WTC11 (cell line): Measurements from ENCODE around the gene MTA3. TPM values are rescaled to one million over a fixed set of nuclear protein-coding genes. Genes with fewer than 3 reads are reported as not detected.

Experiments
- ATAC-seq: fragments of 200-7000 bp; cut with Tn5 transposase; 2 replicates; pipeline ENCODE4 v1.10.0; 2021; ENCODE audit warnings: mild to moderate bottlenecking, moderate library complexity
- CTCF ChIA-PET: fragments of 300-600 bp; sonication (Branson Sonifier 250); formaldehyde crosslinking; loops from one replicate; lab custom pipeline; 2021; ENCODE audit warnings: antibody characterized with exemption; lab: Charles Lee
- POLR2A ChIA-PET: fragments of 350-600 bp; sonication (Branson Sonifier 250); formaldehyde crosslinking; loops from one replicate; lab custom pipeline; 2021; ENCODE audit warnings: antibody characterized with exemption; lab: Charles Lee
- DNase-seq: peaks from one replicate; pipeline ENCODE4 v3.0.0; 2021; ENCODE audit warnings: low spot score
- H3K27ac Mint-ChIP-seq: 2 replicates; pipeline ENCODE4 v1.8.0; 2021; ENCODE audit warnings: mixed read lengths
- H3K27me3 Mint-ChIP-seq: 2 replicates; pipeline ENCODE4 v1.8.0; 2021; ENCODE audit warnings: low read depth, mild to moderate bottlenecking, moderate library complexity, mixed read lengths
- H3K36me3 Mint-ChIP-seq: 2 replicates; pipeline ENCODE4 v1.8.0; 2021; ENCODE audit warnings: mixed read lengths
- H3K4me1 Mint-ChIP-seq: 2 replicates; pipeline ENCODE4 v1.8.0; 2022; ENCODE audit warnings: mixed read lengths
- H3K4me3 Mint-ChIP-seq: 2 replicates; pipeline ENCODE4 v1.8.0; 2021; ENCODE audit warnings: mild to moderate bottlenecking, moderate library complexity, mixed read lengths
- H3K9me3 Mint-ChIP-seq: 2 replicates; pipeline ENCODE4 v1.8.0; 2021; ENCODE audit warnings: mixed read lengths
- ATF1 ChIP-seq: sonication (generic); formaldehyde crosslinking; IDR thresholded peaks from 2 replicates; pipeline ENCODE4 v1.8.1; 2023; ENCODE audit warnings: mild to moderate bottlenecking, moderate library complexity, missing genetic modification reagents
- EMX1 ChIP-seq: fragments of 250-450 bp; sonication (Bioruptor Pico); IDR thresholded peaks from 2 replicates; pipeline ENCODE4 v1.8.0; 2021; ENCODE audit warnings: mild to moderate bottlenecking
- ESRRA ChIP-seq: sonication (generic); formaldehyde crosslinking; IDR thresholded peaks from 2 replicates; pipeline ENCODE4 v1.8.1; 2022; ENCODE audit warnings: mild to moderate bottlenecking, missing genetic modification reagents, borderline replicate concordance
- ETV6 ChIP-seq: sonication (generic); formaldehyde crosslinking; IDR thresholded peaks from 2 replicates; pipeline ENCODE4 v1.8.1; 2022; ENCODE audit warnings: mild to moderate bottlenecking, missing genetic modification reagents
- FOXJ3 ChIP-seq: sonication (generic); formaldehyde crosslinking; IDR thresholded peaks from 2 replicates; pipeline ENCODE4 v1.9.0; 2021; ENCODE audit warnings: missing genetic modification reagents, mild to moderate bottlenecking, borderline replicate concordance
- GABPB1 ChIP-seq: sonication (generic); formaldehyde crosslinking; IDR thresholded peaks from 2 replicates; pipeline ENCODE4 v1.8.1; 2023; ENCODE audit warnings: mild to moderate bottlenecking, missing genetic modification reagents
- GTF2I ChIP-seq: fragments of 250-450 bp; sonication (Bioruptor Pico); conservative IDR thresholded peaks from 2 replicates; pipeline ENCODE4 v1.4.0; 2021; ENCODE audit warnings: mild to moderate bottlenecking
- NFATC4 ChIP-seq: fragments of 250-450 bp; sonication (Bioruptor Pico); IDR thresholded peaks from 2 replicates; pipeline ENCODE4 v1.9.0; 2021; ENCODE audit warnings: mild to moderate bottlenecking
- SMAD4 ChIP-seq: sonication (generic); formaldehyde crosslinking; IDR thresholded peaks from 2 replicates; pipeline ENCODE4 v1.8.0; 2022; ENCODE audit warnings: mild to moderate bottlenecking, missing genetic modification reagents
- ZBTB21 ChIP-seq: sonication (generic); formaldehyde crosslinking; IDR thresholded peaks from 2 replicates; pipeline ENCODE4 v1.8.1; 2023; ENCODE audit warnings: mild to moderate bottlenecking, missing genetic modification reagents, borderline replicate concordance
- ZNF121 ChIP-seq: sonication (generic); formaldehyde crosslinking; IDR thresholded peaks from 2 replicates; pipeline ENCODE4 v1.8.0; 2023; ENCODE audit warnings: missing genetic modification reagents
- ZNF263 ChIP-seq: sonication (generic); formaldehyde crosslinking; IDR thresholded peaks from 2 replicates; pipeline ENCODE4 v1.8.1; 2022; ENCODE audit warnings: low read depth, mild to moderate bottlenecking, moderate library complexity, missing genetic modification reagents
- ZNF416 ChIP-seq: fragments of 250-450 bp; sonication (Bioruptor Pico); IDR thresholded peaks from 2 replicates; pipeline ENCODE4 v1.9.0; 2021; ENCODE audit warnings: mild to moderate bottlenecking, inconsistent platforms
- total RNA-seq: library from RNA; stranded (reverse); gene quantifications from 3 replicates; pipeline ENCODE4 v1.2.3, GENCODE V29; 2021
- TF ChIP-seq, protein P1 (sequence below): sonication (generic); formaldehyde crosslinking; IDR thresholded peaks from 2 replicates; pipeline ENCODE4 v1.8.1; 2023; ENCODE audit warnings: mild to moderate bottlenecking, missing genetic modification reagents, moderate library complexity
- TF ChIP-seq, protein P2 (sequence below): sonication (generic); formaldehyde crosslinking; IDR thresholded peaks from 2 replicates; pipeline ENCODE4 v1.8.0; 2022; ENCODE audit warnings: missing genetic modification reagents
- TF ChIP-seq, protein P3 (sequence below): sonication (generic); formaldehyde crosslinking; IDR thresholded peaks from 2 replicates; pipeline ENCODE4 v1.8.1; 2023; ENCODE audit warnings: mild to moderate bottlenecking, moderate library complexity, missing genetic modification reagents
- TF ChIP-seq, protein P4 (sequence below): sonication (generic); formaldehyde crosslinking; IDR thresholded peaks from 2 replicates; pipeline ENCODE4 v1.8.1; 2023; ENCODE audit warnings: mild to moderate bottlenecking, missing genetic modification reagents, moderate library complexity
- TF ChIP-seq, protein P5 (sequence below): sonication (generic); formaldehyde crosslinking; IDR thresholded peaks from 2 replicates; pipeline ENCODE4 v1.8.1; 2023; ENCODE audit warnings: mild to moderate bottlenecking, missing genetic modification reagents, borderline replicate concordance
- TF ChIP-seq, protein P6 (sequence below): fragments of 250-450 bp; sonication (Bioruptor Pico); conservative IDR thresholded peaks from 2 replicates; pipeline ENCODE4 v1.9.0; 2021; ENCODE audit warnings: mild to moderate bottlenecking

The MTA3 gene
- total RNA-seq, 1 experiment from 2014 or later: 153 TPM

DNA sequence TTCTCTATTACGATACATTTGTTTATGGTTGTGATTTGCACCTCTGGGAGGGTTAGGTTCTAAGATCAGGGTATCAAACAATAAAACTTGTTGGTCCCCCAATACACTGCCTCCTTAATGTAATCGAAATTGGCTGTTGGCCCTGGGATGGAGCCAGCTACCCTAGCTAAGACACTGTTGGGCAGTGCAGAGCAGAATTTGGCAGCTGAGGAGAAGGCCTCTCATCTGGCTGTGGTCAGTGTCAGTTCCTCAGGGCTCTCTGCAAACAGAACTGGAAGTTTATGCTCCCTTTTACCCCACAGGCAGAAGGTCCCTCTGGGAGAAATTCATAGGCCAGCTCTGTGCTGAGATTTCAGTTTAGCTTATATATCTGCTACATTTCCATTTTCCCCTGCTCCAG lies 232.5 kb downstream of the MTA3 start:
- no peak overlapping the region for H3K4me3 Mint-ChIP-seq
- CTCF ChIA-PET: interaction anchor here (1.0 to 1.9 kb wide), 4 partner anchors 9 to 14 kb away, joined by 4 to 10 read pairs (median 6); no protein-coding TSS in a partner anchor
- no peak overlapping the region for H3K27ac Mint-ChIP-seq
- ATAC-seq (no peak), DNase-seq (no peak)
- 0 out of 2 replicates have a peak, but pooled peaks cover 3% of the 10 kb centered on the region for H3K36me3 Mint-ChIP-seq
- H3K4me1 Mint-ChIP-seq: peaks cover 8% of the 10 kb centered on the region; the same call in 1 of the 2 replicates
- POLR2A ChIA-PET: interaction anchor here (1.2 kb wide), 1 partner anchor 9 kb away, joined by 4 read pairs; no protein-coding TSS in a partner anchor
- TF ChIP-seq EMX1 (CRISPR knock-in tag): no peak
- no peak for TF ChIP-seq ATF1 (CRISPR knock-in tag)
- no peak for TF ChIP-seq ZNF121
- TF ChIP-seq, protein P1, sequence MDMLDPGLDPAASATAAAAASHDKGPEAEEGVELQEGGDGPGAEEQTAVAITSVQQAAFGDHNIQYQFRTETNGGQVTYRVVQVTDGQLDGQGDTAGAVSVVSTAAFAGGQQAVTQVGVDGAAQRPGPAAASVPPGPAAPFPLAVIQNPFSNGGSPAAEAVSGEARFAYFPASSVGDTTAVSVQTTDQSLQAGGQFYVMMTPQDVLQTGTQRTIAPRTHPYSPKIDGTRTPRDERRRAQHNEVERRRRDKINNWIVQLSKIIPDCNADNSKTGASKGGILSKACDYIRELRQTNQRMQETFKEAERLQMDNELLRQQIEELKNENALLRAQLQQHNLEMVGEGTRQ (CRISPR knock-in tag): no peak
- TF ChIP-seq, protein P2, sequence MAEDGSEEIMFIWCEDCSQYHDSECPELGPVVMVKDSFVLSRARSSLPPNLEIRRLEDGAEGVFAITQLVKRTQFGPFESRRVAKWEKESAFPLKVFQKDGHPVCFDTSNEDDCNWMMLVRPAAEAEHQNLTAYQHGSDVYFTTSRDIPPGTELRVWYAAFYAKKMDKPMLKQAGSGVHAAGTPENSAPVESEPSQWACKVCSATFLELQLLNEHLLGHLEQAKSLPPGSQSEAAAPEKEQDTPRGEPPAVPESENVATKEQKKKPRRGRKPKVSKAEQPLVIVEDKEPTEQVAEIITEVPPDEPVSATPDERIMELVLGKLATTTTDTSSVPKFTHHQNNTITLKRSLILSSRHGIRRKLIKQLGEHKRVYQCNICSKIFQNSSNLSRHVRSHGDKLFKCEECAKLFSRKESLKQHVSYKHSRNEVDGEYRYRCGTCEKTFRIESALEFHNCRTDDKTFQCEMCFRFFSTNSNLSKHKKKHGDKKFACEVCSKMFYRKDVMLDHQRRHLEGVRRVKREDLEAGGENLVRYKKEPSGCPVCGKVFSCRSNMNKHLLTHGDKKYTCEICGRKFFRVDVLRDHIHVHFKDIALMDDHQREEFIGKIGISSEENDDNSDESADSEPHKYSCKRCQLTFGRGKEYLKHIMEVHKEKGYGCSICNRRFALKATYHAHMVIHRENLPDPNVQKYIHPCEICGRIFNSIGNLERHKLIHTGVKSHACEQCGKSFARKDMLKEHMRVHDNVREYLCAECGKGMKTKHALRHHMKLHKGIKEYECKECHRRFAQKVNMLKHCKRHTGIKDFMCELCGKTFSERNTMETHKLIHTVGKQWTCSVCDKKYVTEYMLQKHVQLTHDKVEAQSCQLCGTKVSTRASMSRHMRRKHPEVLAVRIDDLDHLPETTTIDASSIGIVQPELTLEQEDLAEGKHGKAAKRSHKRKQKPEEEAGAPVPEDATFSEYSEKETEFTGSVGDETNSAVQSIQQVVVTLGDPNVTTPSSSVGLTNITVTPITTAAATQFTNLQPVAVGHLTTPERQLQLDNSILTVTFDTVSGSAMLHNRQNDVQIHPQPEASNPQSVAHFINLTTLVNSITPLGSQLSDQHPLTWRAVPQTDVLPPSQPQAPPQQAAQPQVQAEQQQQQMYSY (CRISPR knock-in tag): no peak
- TF ChIP-seq NFATC4 (CRISPR knock-in tag): no peak
- H3K27me3 Mint-ChIP-seq: 0 out of 2 replicates have a peak, but pooled peaks cover 3% of the 10 kb centered on the region
- H3K9me3 Mint-ChIP-seq: peaks cover 7% of the 10 kb centered on the region

DNA sequence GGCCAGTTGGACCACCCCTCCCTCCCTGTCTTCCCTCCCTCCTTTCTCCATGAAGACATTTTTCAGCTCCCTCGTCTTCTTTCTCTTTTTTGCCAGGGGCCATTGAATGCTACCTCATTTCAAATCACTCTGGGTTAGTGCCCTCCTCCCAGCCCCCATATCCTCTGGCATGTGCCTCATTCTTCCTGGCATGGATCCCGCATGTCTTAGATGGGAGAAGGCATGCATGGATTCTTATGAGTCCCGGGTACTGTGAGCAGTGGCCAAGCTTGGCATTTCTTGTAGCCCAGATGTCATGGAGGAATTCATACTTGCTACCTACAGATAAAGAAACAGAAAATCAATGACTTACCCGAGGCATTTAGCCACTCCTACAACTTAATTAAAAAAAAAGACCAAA lies 232.9 kb downstream of the MTA3 start:
- Mint-ChIP-seq H3K9me3 (peaks cover 7% of the 10 kb centered on the region), H3K27me3 (0 out of 2 replicates have a peak, but pooled peaks cover 3% of the 10 kb centered on the region), H3K4me3 (no peak overlapping the region), H3K36me3 (0 out of 2 replicates have a peak, but pooled peaks cover 3% of the 10 kb centered on the region), H3K4me1 (peaks cover 6% of the 10 kb centered on the region; the same call in 1 of the 2 replicates), H3K27ac (no peak overlapping the region)
- DNase-seq (no peak), ATAC-seq (no peak)
- ChIA-PET POLR2A (no interaction called here), CTCF (interaction anchor here (1.5 to 1.9 kb wide), 3 partner anchors 8 to 12 kb away, joined by 4 to 10 read pairs (median 5); no protein-coding TSS in a partner anchor)
- TF ChIP-seq ETV6 (CRISPR knock-in tag) (no peak), FOXJ3 (CRISPR knock-in tag) (no peak), GTF2I (CRISPR knock-in tag) (no peak), ZBTB21 (CRISPR knock-in tag) (no peak)
- TF ChIP-seq, protein P3, sequence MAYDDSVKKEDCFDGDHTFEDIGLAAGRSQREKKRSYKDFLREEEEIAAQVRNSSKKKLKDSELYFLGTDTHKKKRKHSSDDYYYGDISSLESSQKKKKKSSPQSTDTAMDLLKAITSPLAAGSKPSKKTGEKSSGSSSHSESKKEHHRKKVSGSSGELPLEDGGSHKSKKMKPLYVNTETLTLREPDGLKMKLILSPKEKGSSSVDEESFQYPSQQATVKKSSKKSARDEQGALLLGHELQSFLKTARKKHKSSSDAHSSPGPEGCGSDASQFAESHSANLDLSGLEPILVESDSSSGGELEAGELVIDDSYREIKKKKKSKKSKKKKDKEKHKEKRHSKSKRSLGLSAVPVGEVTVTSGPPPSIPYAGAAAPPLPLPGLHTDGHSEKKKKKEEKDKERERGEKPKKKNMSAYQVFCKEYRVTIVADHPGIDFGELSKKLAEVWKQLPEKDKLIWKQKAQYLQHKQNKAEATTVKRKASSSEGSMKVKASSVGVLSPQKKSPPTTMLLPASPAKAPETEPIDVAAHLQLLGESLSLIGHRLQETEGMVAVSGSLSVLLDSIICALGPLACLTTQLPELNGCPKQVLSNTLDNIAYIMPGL (CRISPR knock-in tag): no peak
- TF ChIP-seq, protein P4, sequence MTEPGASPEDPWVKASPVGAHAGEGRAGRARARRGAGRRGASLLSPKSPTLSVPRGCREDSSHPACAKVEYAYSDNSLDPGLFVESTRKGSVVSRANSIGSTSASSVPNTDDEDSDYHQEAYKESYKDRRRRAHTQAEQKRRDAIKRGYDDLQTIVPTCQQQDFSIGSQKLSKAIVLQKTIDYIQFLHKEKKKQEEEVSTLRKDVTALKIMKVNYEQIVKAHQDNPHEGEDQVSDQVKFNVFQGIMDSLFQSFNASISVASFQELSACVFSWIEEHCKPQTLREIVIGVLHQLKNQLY (CRISPR knock-in tag): no peak

DNA sequence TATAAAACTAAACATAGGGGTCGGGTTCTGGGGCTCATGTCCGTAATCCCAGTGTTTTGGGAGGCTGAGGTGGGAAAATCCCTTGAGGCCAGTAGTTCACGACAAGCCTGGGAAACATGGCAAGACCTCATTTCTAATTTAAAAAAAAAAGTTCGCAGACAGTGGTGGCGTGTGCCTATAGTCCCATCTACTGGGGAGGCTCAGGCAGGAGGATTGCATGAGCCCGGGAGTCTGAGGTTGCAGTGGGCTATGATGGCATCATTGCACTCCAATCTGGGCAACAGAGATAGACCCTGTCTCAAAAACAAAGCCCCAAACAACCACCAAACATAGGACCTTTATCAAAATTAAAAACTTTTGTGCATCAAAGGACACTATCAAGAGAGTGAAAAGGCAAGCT lies 233.7 kb downstream of the MTA3 start:
- no peak for TF ChIP-seq GABPB1 (CRISPR knock-in tag)
- TF ChIP-seq, protein P5, sequence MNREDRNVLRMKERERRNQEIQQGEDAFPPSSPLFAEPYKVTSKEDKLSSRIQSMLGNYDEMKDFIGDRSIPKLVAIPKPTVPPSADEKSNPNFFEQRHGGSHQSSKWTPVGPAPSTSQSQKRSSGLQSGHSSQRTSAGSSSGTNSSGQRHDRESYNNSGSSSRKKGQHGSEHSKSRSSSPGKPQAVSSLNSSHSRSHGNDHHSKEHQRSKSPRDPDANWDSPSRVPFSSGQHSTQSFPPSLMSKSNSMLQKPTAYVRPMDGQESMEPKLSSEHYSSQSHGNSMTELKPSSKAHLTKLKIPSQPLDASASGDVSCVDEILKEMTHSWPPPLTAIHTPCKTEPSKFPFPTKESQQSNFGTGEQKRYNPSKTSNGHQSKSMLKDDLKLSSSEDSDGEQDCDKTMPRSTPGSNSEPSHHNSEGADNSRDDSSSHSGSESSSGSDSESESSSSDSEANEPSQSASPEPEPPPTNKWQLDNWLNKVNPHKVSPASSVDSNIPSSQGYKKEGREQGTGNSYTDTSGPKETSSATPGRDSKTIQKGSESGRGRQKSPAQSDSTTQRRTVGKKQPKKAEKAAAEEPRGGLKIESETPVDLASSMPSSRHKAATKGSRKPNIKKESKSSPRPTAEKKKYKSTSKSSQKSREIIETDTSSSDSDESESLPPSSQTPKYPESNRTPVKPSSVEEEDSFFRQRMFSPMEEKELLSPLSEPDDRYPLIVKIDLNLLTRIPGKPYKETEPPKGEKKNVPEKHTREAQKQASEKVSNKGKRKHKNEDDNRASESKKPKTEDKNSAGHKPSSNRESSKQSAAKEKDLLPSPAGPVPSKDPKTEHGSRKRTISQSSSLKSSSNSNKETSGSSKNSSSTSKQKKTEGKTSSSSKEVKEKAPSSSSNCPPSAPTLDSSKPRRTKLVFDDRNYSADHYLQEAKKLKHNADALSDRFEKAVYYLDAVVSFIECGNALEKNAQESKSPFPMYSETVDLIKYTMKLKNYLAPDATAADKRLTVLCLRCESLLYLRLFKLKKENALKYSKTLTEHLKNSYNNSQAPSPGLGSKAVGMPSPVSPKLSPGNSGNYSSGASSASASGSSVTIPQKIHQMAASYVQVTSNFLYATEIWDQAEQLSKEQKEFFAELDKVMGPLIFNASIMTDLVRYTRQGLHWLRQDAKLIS (CRISPR knock-in tag): no peak
- TF ChIP-seq, protein P6, sequence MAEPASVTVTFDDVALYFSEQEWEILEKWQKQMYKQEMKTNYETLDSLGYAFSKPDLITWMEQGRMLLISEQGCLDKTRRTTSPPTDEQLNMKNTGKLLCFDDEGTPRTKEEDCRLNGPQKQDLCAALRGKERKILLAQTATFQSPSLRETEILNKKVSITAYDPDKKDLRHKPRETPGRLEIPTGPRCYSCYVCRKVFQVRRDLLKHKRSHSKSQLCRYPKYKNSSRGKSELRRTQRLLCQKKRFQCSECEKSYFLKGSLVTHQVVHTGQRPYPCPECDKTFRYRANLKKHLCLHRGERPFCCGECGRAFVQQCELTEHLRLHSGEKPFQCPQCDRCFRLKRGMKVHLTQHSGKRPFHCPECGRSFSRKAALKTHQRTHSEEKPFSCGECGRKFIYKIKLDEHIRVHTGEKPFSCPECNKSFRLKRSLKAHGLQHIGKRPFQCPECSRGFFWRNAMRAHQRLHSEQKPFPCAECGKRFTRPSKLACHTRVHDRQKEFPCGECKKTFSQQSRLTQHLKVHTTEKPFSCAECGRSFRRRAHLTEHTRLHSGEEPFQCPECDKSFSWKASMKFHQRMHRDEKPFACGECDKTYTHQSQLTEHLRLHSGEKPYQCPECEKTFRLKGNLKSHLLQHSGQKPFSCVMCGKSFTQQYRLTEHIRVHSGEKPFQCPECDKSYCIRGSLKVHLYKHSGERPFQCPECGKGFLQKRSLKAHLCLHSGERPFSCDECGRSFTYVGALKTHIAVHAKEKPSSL (CRISPR knock-in tag): no peak
- TF ChIP-seq ZNF416 (CRISPR knock-in tag): no peak
- no peak for TF ChIP-seq ZNF263
- TF ChIP-seq ESRRA (CRISPR knock-in tag): no peak
- TF ChIP-seq SMAD4 (CRISPR knock-in tag): no peak
- TF ChIP-seq, all 79 proteins: peak for 0
- Mint-ChIP-seq H3K4me1 (peaks cover 3% of the 10 kb centered on the region; the same call in 1 of the 2 replicates), H3K36me3 (0 out of 2 replicates have a peak, but pooled peaks cover 3% of the 10 kb centered on the region), H3K27me3 (0 out of 2 replicates have a peak, but pooled peaks cover 3% of the 10 kb centered on the region), H3K4me3 (no peak overlapping the region), H3K9me3 (peaks cover 4% of the 10 kb centered on the region), H3K27ac (no peak overlapping the region)
- ChIA-PET POLR2A (no interaction called here), CTCF (no interaction called here)
- ATAC-seq: no peak
- DNase-seq: no peak
